GM18870 (cell line): ENCODE data around the gene ZDHHC14.

ENCODE experiments used
- ATAC-seq: cut with Tn5 transposase; IDR thresholded peaks from one replicate; pipeline ENCODE4 v1.9.1; 2021; ENCODE audit warnings: moderate library complexity; ENCODE audit not compliant: unreplicated experiment

ZDHHC14 gene

DNA sequence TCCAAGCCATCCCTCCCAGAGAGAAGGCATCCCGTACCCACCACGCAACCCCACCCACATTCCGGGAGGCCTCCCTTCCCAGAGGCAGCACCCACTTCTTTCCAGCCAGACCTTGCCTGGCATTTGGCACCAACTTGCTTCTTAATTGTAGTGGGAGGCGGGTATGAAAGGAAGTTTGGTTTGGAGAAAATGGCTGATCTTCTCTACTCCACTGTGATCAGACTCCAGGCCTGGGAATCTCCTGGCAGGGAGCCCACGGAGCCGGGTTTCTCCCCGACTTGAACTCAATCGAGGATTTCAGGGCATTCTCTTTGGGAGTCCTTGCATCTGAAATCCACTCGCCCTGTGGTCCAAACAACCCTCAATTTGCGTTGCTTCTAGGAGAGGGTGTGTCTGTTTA lies 107.1 kb downstream of the ZDHHC14 start:
- ATAC-seq = no peak

DNA sequence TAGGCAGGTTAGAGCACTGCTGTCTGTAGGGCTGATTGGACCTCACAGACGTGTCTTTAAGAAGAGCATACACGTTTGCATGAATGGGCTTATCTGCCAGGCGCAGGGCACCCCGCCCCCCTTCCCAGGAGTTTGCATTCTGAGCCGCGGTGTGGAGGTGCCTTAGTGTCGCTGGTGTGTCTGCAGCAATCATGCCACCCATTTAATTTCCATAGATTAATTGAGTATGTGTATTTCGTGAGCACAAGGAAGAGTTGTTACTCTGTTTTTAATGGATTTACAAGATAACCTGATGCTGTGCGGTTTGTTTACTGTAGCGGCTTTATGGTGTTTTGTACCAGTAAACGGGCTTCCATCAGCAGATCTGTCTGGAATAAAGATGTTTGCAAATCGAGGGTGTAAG lies 107.7 kb downstream of the ZDHHC14 start:
- no peak for ATAC-seq

DNA sequence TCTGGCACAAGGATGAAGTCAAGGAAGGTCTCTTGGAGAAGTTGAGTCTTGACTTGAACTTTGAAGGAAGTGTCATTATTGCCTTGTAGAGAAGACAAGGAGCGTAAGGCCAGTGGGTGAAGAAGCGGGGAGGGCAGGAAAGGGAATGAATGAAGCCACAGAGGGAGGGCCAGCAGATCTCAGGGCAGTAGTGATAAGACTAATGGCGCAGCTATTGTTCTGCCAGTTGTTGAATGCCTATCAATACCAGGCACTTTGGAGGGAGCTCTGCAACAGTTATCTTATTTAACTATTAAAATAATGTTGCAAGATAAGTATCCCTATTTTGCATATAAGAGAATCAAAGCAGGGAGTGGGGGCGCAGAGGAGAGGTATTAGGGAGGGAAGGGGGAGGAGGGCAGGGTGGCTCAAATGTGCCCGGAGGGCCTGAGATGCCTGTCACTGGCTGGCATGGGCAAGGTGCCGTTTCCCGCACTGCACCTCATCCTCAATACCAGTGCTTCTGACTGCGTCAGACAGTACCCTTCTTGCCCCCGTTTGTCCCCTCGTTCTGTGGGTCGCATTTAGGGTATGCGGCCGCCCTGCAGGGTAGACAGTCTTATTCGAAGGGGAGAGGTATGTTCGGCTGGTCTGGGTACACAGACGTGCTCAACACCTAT lies 109.8 kb downstream of the ZDHHC14 start:
- ATAC-seq = no peak

DNA sequence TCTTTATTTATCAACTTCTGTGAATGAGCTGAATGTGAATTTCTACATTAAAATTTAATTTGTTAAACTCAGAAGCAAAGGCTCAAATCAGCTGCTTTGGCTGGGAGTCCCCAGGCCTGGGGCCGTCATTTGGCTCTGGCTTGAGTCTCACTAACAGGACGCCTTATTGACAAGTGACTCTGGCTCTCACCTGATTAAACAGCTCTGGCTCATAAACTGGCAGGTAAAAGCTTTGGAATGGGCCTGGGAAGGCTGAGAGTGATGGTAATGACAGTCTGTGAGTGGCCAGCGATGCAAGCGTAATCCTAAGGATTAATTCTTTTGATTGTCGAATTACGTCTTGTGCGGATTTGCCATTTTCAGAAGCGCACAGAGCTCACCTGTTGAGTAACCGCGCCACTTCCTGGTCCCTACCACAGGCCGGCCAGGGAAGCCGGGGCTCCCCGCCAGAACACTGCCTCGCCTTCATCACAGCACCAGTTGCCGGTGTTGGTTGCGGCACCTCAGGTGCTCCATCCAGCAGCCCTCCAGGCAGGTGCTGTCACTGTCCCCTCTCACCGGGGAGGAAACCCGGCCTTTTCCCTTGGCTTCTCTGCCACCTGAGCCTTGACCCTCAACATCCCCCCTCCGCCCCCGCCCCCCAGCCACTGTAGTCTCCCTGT lies 110.7 kb downstream of the ZDHHC14 start:
- ATAC-seq = no peak

DNA sequence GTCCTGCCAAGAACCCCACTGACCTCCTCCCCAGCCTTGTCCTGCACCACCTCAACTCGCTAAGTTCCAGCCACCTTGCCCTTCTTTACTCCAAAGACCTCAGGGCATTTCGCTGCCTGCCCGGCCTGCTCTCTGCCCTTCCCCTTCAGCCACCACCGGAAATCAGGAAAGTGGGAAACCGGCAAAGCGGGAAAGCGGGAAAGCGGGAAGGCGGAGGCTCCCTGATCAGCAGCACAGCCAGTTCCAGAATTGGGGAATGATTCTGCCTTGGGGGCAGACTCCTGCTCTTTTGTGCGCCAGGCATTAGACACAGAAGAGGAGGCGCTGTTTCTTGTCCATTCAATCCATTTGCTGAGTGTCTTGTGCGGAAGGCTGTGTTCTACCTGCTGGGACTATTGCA lies 111.3 kb downstream of the ZDHHC14 start:
- ATAC-seq = no peak

DNA sequence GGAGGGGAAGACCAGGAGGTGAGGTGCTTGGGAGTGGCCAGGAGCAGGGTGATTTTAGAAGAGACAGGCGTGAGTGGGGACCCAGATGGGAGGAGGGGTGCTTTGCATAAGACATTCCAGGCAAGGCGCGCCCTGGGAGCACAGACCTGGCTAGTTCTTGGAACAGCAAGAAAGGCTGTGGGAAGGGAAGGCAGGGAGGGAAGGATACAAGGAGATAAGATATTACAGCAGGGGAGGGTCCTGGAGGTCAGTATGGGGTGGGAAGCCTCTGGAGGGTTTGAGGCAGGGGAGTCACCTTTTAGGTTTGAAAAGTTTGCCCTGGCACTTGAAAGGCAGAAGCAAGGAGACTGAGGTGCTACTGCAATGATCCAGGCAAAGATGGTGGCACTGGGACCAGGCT lies 111.8 kb downstream of the ZDHHC14 start:
- ATAC-seq = no peak

DNA sequence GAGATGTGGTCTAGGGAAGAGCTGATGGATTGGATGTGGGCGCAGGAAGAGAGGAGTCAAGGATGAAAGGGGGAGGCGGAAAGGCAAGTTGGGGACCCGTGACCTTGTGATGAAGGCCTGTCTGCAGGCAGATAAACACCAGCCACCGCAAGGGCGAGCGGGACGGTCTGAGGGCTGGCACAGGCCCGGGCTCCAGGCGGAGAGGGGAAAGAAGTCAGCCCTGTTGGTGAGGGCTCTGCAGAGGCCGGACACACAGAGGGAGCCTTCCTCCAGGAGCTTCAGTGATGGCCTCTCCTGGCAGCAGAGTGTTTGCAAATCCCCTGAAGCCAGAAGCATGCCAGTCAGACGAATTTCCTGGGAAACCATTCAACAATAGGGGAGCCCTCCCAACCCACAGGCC lies 112.2 kb downstream of the ZDHHC14 start:
- ATAC-seq = no peak

DNA sequence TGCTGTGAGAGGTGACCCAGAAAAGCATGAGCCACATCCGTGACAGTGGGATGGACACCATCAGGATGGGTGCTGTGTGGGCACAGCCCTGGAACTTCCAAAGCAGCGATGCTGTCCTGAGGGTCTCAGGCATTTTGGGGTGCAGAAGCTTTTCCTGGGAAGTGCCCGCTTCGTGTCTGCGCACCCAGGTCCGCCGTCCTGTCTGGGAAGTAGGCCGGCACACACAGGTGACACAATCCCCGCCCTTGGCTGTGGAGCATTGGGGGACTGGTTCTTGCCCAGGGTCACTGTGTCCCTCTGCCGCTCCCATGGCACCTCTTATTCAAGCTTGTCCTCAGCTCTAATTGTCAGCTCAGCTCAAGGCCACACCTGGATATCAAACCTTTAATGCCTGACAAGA lies 112.6 kb downstream of the ZDHHC14 start:
- ATAC-seq = no peak

DNA sequence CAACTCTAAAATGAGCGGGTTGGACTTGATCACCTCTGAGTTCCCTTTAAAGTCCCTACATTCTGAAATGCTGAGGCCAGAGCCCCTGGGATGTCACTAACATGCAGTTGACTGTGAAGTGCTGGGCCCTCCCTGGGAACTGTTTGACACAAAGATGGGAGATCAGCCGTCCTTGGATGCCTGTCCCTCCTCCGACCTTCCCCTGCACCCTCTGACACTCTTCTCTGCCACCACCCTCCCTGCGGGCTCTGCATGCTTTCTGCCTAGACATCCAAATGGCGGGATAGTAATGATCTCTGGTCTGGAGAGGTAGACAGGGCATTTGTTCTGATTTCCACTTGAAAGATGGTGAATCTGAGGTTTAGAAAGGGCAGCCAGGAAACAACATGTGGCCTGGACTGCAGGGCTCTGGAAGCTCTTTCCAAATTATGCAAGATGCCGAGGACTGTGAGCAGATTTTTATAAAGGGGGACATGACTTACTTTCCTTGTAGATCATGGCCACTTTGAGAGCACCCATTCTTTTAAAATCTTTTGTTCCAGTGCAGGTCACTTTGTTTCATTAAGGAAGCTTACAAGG lies 113.2 kb downstream of the ZDHHC14 start:
- no peak for ATAC-seq

DNA sequence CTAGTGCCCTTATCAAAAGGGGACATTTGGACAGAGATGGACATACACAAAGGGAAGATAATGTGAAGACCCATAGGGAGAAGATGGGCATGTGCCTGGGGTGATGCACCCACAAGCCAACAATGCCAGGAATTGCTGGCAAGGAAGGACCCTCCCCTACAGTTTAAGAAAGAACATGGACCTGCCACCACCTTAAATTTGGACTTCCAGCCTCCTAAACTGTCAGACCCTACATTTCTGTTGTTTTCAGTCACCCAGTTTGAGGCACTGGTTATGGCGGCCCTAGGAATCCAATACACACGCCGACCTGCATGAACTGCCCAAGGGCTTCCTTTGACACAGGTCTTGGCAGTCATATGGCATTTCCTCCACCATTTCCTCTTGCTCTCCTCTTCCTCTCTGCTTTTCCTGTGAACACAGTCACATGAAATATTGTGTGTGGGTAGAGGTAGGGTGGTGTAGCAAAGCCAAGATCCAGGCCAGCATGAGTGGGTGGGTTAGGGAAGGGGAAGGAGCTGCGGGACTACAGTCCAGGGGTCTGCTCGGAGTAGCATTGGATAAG lies 115.6 kb downstream of the ZDHHC14 start:
- no peak for ATAC-seq

DNA sequence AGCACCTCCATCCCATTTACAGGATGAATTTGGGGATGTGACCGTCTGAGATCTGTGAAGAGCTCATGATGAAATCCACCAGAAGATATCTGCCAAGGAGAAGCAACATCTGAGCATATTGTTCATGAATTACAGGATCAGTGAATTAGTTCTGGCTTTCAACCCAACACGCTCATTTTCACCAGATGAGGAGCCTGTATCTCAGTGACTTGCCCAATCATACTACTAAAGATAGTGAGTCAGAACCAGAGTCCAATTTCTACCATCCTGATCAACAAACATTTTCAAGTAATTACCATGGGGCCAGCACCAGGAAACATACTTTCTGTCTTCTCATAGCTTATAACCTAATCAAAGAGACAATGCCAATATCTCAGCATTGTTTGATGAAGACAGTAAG lies 116.6 kb downstream of the ZDHHC14 start:
- ATAC-seq = no peak

DNA sequence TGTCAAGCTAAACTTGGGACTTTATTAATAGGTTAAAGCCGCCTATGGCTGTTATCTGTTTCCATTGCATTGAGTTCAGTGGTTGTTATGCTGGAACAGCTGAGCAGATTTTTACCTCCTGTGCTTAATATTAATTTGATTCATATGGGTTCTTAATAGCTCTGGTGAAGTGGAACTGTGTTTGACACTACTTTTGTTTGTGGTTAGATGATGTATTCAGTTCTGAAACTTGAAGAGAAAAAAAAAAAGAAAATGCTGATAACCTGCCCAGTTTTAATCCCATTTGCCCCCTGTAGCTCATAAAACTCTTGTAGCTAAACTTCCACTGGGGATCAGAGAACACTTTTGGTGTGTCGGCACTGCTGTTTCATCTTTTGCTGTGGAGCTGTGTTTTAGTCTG lies 117.8 kb downstream of the ZDHHC14 start:
- no peak for ATAC-seq

DNA sequence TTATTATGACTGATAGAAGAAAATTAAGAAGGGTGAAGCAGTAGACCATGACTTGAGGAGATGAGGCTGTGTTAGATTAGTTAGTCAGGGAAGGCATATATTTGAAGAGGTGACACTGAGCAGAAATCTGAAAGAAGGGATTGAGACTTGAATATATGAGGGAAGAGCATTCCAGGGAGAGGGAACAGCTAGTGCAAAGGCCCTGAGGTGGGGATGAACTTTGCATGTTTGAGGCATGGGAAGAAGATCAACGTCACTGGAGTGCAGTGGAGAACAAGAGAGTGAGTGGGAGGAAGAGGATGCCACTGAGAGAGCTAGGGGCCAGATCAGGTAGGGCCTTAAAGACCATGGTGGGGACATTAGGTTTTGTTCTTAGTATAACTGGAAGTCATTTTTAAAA lies 119.0 kb downstream of the ZDHHC14 start:
- no peak for ATAC-seq

DNA sequence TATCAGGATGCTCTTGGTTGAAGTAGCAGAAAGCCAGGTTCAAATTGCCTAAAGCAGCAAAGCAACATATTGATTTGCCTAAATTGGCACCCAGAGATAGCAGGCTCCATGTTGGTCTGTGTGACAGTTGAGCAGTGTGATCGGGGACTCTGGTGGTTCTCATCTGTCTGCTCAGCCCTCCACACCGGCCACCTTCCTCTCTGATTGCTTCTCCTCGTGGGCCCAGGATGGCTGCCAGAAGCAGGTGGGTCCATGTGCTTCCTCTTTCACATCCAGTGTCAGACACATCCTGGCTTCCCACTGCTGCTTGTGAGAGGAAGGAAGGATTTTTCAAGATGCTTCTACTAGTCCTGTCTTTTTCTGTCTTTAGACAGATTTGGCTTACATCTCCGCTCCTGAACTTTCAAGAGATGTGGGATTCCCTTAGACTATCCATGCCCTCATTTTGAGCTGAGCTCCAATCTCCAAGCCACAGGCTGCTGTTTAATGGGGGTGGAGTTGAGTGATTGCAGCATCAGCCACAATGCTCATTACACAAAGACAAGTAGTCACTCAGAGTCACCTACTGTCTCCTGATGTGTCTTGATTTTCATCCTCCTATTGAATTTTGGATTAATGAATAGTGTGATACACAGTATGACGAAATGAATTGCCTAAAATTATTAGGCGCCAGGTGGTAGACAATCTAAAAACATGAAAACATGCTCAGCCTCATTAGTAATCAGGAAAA lies 122.2 kb downstream of the ZDHHC14 start:
- ATAC-seq = no peak

DNA sequence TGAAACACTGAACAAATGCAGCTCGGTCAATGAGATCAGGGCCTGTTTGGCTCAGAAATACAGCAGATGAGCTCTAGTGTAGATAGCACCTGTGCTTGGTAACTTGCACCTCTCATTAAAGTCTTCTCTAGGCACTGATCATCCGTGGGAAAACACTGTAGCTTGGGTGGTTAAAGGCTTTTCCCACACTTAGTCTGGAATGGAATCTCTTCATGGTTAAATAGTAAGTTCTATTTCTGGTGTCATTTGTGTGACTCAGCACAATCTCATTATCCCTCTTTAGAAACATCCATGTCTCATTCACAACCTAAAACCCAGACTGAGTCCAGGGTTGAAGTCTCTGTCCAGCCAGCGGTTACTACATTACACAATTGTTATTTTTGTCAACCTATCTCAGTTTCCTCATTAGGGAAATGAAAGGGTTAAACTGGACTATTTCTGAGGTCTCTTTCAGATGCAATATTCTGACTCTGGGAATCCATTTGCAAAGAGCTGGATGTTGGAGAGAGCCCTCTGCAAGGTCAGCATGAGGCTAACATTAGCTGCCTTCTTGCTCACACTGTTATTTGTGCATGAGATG lies 125.0 kb downstream of the ZDHHC14 start:
- ATAC-seq = no peak

DNA sequence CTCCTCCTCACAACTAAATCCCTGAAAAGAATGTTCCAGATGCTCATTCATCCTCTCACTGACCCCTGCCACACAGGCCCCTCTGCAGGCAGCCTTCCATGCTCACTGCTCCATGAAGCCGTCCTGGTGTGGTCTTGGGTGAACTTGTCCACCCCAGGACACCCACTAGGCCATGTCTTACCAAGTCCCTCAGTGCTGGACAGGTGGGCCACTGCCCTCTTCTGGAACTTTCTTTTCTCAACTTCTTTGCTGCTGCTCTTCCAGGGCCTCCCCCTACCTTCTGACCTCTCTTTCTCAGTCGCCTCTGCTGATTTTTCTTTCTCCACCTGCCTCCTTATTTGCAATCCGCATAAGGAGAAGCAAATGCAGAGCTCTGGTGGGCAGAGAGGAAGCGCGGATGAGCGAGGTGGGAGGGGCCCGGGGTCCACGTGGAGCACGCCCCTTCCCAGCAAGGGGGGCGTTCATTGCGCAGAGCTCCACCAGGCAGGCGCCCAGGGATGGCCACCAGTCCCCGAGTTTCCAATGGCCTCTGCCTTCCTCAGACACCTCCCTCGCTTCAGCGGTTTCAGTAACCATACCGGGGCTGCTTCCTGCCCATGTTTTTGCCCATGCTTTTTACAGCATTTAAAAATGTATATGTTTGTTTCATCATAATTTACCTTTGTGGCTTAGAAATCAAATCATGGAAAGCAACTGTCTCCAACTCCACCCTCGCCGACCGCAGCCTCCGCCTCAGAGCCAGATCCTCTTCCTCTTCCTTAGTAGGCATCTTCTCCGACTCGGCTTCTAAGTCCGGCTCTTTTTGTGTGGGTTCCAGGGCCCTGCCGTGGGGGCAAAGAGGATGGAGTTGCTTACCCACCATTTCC lies 129.6 kb downstream of the ZDHHC14 start:
- no peak for ATAC-seq

DNA sequence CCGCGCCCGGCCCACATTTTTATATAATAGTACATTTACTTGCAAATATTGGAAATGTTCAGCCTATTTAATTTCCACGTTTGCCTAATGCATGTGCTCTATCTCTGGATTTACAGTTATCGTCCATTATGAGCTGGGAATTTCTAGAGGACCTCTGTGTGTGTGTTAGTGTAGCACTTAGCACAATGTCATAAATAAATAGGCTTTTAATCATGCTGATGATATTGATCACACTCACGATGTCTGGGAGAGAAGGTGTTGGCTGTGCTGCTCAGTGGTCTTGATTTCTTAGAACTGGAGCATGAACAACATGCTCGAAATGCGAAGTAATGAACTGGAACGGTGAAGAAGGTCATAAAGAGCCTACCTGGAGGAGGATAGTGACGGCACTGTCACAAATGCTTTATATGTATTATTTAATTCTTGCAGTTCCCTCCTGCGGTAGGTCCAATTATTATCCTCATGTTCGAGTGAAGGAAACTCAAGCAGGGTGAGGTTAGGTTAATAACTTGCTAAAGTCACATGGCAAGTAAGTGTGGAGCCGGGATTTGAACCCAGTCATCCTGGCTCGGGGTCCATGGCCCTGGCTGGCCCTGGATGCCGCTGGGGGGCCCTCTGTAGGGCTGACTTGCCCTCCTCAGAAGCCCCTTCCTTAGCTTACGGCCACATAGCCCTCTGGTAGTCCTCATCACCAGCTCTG lies 130.8 kb downstream of the ZDHHC14 start:
- ATAC-seq = no peak

DNA sequence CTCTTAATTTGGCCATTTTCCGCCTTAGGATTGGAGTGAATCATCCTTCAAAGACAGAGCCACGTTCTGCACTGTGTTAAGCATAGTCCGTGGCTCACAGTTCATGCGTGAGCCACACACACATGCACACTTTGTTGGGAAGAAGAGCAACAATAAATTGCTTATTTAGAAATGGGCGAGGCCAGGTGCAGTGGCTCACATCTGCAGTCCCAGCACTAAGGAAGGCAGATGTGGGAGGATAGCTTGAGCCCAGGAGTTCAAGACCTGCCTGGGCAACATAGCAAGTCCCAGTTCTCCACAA lies 131.3 kb downstream of the ZDHHC14 start:
- no peak for ATAC-seq

DNA sequence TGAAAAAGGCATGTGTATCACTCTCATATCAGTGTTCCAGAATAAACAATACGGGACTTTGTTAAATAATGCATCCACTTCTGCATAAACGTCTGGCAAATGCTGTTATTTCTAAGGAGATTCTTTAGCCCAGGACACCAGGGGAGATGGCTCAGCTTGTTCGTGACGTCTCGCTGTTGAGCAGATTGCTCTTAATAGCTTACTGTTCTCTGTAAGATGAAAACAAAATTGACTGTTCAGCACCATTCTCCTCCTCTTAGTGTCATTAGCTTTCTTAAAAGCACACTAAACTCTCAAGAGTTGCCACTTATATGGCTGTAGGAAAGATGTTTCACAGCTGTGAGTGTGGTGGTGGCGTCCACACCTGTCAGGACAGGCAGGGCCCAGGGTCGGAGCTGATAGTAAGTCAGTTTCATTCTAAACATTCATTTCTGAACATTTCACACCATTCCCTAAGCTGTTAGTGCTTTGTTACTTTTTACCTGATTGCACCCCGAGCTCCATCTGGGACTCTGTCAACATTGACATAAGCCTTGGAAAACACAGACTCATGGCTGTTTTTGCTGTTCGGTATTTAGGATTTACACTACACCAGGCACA lies 132.1 kb downstream of the ZDHHC14 start:
- no peak for ATAC-seq
